RWPE1 (cell line): ENCODE data around the gene TAS2R41.

ENCODE experiments used
- CTCF ChIA-PET: fragments of 350-600 bp; sonication (Branson Sonifier 250); formaldehyde crosslinking; extraction: SDS; loops from one replicate; lab custom pipeline; 2021; lab: Yijun Ruan, JAX
- POLR2A ChIA-PET: fragments of 400-600 bp; formaldehyde crosslinking; extraction: SDS; loops from one replicate; lab custom pipeline; 2020; ENCODE audit warnings: antibody characterized with exemption; ENCODE audit not compliant: low non-redundant PET; lab: Yijun Ruan, JAX
- DNase-seq: peaks from one replicate; pipeline ENCODE4 v3.0.0; 2012; ENCODE audit warnings: low spot score
- H3K27ac ChIP-seq: fragments of 450-650 bp; 2 replicates; pipeline ENCODE4 v1.5.1; 2017
- CTCF ChIP-seq: fragments of 450-650 bp; conservative IDR thresholded peaks from 2 replicates; pipeline ENCODE4 v1.5.1; 2017; ENCODE audit warnings: low read depth, mild to moderate bottlenecking

The TAS2R41 gene

DNA sequence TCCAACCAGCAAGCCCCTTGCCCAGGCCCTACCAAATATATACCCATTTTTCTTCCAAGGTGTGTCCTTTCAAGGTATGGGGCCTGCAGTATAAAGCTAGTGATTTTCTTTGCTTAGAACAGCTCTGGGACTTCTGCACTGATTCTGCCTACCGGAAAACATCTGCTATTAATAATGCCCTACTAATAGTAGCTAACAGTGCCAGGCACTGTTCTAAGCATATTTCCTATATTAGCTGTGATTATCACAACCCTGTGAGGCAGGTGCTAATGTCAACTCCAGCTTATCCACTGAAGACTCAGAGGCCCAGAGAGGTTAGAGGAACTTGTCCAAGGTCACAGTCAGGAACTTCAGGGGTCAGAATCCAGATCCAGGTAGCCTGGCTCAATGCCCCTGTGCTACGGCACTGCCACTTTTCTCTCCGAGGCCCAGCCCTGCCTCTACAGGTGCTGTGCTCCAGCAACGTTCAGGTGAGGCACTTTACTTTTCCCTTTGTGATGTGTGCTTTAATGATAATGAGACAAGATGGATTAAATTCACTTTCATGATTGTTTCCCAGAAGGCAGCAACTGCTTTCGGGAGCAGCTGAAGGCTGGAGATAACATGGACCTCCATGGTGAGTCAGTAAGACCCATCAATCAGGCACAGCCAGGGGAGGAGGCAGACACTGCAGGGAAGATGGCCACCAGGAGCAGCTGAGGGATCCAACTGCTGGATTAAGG is 26.7 kb downstream of the TAS2R41 start:
- ChIA-PET POLR2A (no interaction called here), CTCF (interaction anchor here (0.6 to 1.2 kb wide), 2 partner anchors 79 to 88 kb away, joined by 3 read pairs; no protein-coding TSS in a partner anchor)
- no peak for DNase-seq
- no peak overlapping the region for H3K27ac ChIP-seq
- no peak for TF ChIP-seq CTCF

DNA sequence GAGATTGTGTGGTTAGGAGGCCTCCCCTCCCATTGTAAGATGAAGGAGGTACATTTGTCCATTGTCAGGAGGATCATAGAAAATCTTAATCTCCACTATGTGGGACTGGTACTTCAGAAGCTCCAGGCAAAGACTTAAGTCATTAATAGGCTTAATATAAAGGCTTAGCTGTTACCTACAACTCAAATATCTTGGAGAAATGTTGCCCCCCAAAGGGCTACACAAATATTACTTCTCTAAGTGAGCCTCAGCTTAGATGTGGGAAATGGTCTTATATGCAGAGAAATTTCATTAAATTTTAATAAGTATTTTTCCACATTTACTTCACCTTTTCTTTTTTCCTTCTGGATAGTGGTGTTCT is 27.2 kb downstream of the TAS2R41 start:
- TF ChIP-seq CTCF = no peak
- DNase-seq = no peak
- ChIA-PET POLR2A (no interaction called here), CTCF (interaction anchor here (0.6 to 1.2 kb wide), 2 partner anchors 80 to 88 kb away, joined by 3 read pairs; no protein-coding TSS in a partner anchor)
- no peak overlapping the region for H3K27ac ChIP-seq

- no peak for TF ChIP-seq CTCF
- ChIA-PET POLR2A (no interaction called here), CTCF (no interaction called here)
- no peak for DNase-seq
- H3K27ac ChIP-seq = no peak overlapping the region
Observed at GRCh38 chr7:143505838-143506237, 28.2 kb downstream of the TAS2R41 start.

GRCh38 chr7:143507094-143507518 is 29.4 kb downstream of the TAS2R41 start:
- no peak for TF ChIP-seq CTCF
- POLR2A ChIA-PET = no interaction called here
- CTCF ChIA-PET = no interaction called here
- no peak overlapping the region for H3K27ac ChIP-seq
- DNase-seq = no peak

- POLR2A ChIA-PET = no interaction called here
- DNase-seq = no peak
- CTCF ChIA-PET = no interaction called here
- no peak overlapping the region for H3K27ac ChIP-seq
- TF ChIP-seq CTCF = no peak
Observed at GRCh38 chr7:143507534-143508055, 29.9 kb downstream of the TAS2R41 start.

GRCh38 chr7:143510854-143511592 is 33.4 kb downstream of the TAS2R41 start:
- ChIA-PET POLR2A (no interaction called here), CTCF (no interaction called here)
- TF ChIP-seq CTCF = no peak
- H3K27ac ChIP-seq = peak overlapping the region; percentile 88
- DNase-seq = no peak
